ENCODE data around the gene NCBP2L. TPM values are rescaled to one million over a fixed set of nuclear protein-coding genes. Genes with fewer than 3 reads are reported as not detected.

The NCBP2L gene
- total RNA-seq, 3 donors from 2014 or later (not counting 1 experiment from before 2014, with no cell fraction given) = 0.18 TPM; not detected in 2

- no peak overlapping the region for H3K4me3 ChIP-seq (ENCODE audit: low read length)
- ATAC-seq (no peak), DNase-seq (no peak)
- no peak overlapping the region for H3K27ac ChIP-seq (ENCODE audit: low read length)
- H3K27me3 ChIP-seq (ENCODE audit: control insufficient read depth, insufficient read depth, low read length) = no peaks in the 10 kb centered on the region
- no peaks in the 10 kb centered on the region for H3K27me3 Mint-ChIP-seq (ENCODE audit: low read depth in 2 of 2)
- no peaks in the 10 kb centered on the region for H3K9me3 ChIP-seq (ENCODE audit: control insufficient read depth, insufficient read depth, low read length)
- no peaks in the 10 kb centered on the region for H3K9me3 Mint-ChIP-seq
- intact Hi-C loops (cut with micrococcal nuclease) = no loop called here
- TF ChIP-seq CTCF (IDR thresholded peaks at IDR 0.05) = no peak
- H3K4me1 Mint-ChIP-seq = peaks cover 5 to 6% of the 10 kb centered on the region in 2 donors
- H3K4me3 Mint-ChIP-seq = no peak overlapping the region
- no peak overlapping the region for H3K27ac Mint-ChIP-seq
- no peaks in the 10 kb centered on the region for H3K36me3 ChIP-seq (ENCODE audit: control insufficient read depth, insufficient read depth, low read length)
- H3K4me1 ChIP-seq (ENCODE audit: control insufficient read depth, insufficient read depth, low read length) = no peaks in the 10 kb centered on the region
- H3K36me3 Mint-ChIP-seq = no peaks in the 10 kb centered on the region
- 100% methylated on average over 1 of the region's 1 CpG for WGBS (ENCODE audit: insufficient coverage)
Measured at GRCh38 chrX:107730298-107730655, 47.3 kb upstream of the NCBP2L start.

GRCh38 chrX:107730991-107731766, 46.4 kb upstream of the NCBP2L start:
- peaks cover 5 to 6% of the 10 kb centered on the region in 2 donors for H3K4me1 Mint-ChIP-seq
- intact Hi-C loops (cut with micrococcal nuclease) = no loop called here
- Histone ChIP-seq H3K4me1 (ENCODE audit: control insufficient read depth, insufficient read depth, low read length) (no peaks in the 10 kb centered on the region), H3K36me3 (ENCODE audit: control insufficient read depth, insufficient read depth, low read length) (no peaks in the 10 kb centered on the region), H3K4me3 (ENCODE audit: low read length) (no peak overlapping the region), H3K27me3 (ENCODE audit: control insufficient read depth, insufficient read depth, low read length) (no peaks in the 10 kb centered on the region), H3K27ac (ENCODE audit: low read length) (no peak overlapping the region), H3K9me3 (ENCODE audit: control insufficient read depth, insufficient read depth, low read length) (no peaks in the 10 kb centered on the region)
- no peaks in the 10 kb centered on the region for H3K36me3 Mint-ChIP-seq
- H3K4me3 Mint-ChIP-seq = no peak overlapping the region
- no peak overlapping the region for H3K27ac Mint-ChIP-seq
- 94% methylated on average over 5 of the region's 9 CpGs for WGBS (ENCODE audit: insufficient coverage)
- no peak for TF ChIP-seq CTCF (IDR thresholded peaks at IDR 0.05)
- DNase-seq (no peak), ATAC-seq (no peak)
- no peaks in the 10 kb centered on the region for H3K27me3 Mint-ChIP-seq (ENCODE audit: low read depth in 2 of 2)
- no peaks in the 10 kb centered on the region for H3K9me3 Mint-ChIP-seq

GRCh38 chrX:107731831-107732502, 45.6 kb upstream of the NCBP2L start:
- Histone ChIP-seq H3K27ac (ENCODE audit: low read length) (no peak overlapping the region), H3K4me3 (ENCODE audit: low read length) (no peak overlapping the region), H3K27me3 (ENCODE audit: control insufficient read depth, insufficient read depth, low read length) (no peaks in the 10 kb centered on the region), H3K9me3 (ENCODE audit: control insufficient read depth, insufficient read depth, low read length) (no peaks in the 10 kb centered on the region), H3K4me1 (ENCODE audit: control insufficient read depth, insufficient read depth, low read length) (no peaks in the 10 kb centered on the region), H3K36me3 (ENCODE audit: control insufficient read depth, insufficient read depth, low read length) (no peaks in the 10 kb centered on the region)
- ATAC-seq (peak in 2 of 3 donors; percentile 52 to 70), DNase-seq (no peak)
- WGBS (ENCODE audit: insufficient coverage) = 62% methylated on average over 7 of the region's 7 CpGs
- Mint-ChIP-seq H3K9me3 (no peaks in the 10 kb centered on the region), H3K4me3 (no peak overlapping the region), H3K36me3 (no peaks in the 10 kb centered on the region), H3K27ac (no peak overlapping the region), H3K27me3 (ENCODE audit: low read depth in 2 of 2) (no peaks in the 10 kb centered on the region), H3K4me1 (peaks cover 5 to 6% of the 10 kb centered on the region in 2 donors)
- intact Hi-C loops (cut with micrococcal nuclease) = no loop called here
- TF ChIP-seq CTCF (IDR thresholded peaks at IDR 0.05) = no peak
